Measurements from ENCODE around the gene TATDN3.

- TF ChIP-seq CTCF (IDR thresholded peaks at IDR 0.05; ENCODE audit: poor library complexity, severe bottlenecking) = no peak
- no peak for TF ChIP-seq EP300 (conservative IDR thresholded peaks at IDR 0.05; ENCODE audit: poor library complexity, severe bottlenecking)
Measured at GRCh38 chr1:212858461-212859265, 67.0 kb downstream of the TATDN3 start.

Measured in neural cell (in vitro differentiated cells).